H9 (cell line): Measurements from ENCODE around the gene FBXO2. TPM values are rescaled to one million over a fixed set of nuclear protein-coding genes. Genes with fewer than 3 reads are reported as not detected.

Experiments used
- DNase-seq: peaks from one replicate; pipeline ENCODE4 v3.0.0-alpha.2; 2017
- H2AFZ ChIP-seq: one replicate; pipeline ENCODE4 v1.6.1; 2013; ENCODE audit warnings: mild to moderate bottlenecking, low read length, control low read depth, moderate library complexity
- H2AK5ac ChIP-seq: 2 replicates; pipeline ENCODE4 v1.6.1; 2013; ENCODE audit warnings: low read length, control low read depth, mixed read lengths; ENCODE audit not compliant: insufficient read length
- H2BK120ac ChIP-seq: one replicate; pipeline ENCODE4 v1.6.1; 2013; ENCODE audit warnings: low read depth, mild to moderate bottlenecking, low read length, control low read depth, inconsistent platforms; ENCODE audit not compliant: poor library complexity, severe bottlenecking
- H2BK12ac ChIP-seq: 2 replicates; pipeline ENCODE4 v1.6.1; 2013; ENCODE audit warnings: low read length, control low read depth, mixed read lengths, low read depth; ENCODE audit not compliant: insufficient read length
- H2BK15ac ChIP-seq: 2 replicates; pipeline ENCODE4 v1.6.1; 2013; ENCODE audit warnings: low read depth, low read length, control low read depth
- H2BK20ac ChIP-seq: one replicate; pipeline ENCODE4 v1.6.1; 2013; ENCODE audit warnings: low read depth, mild to moderate bottlenecking, low read length, control low read depth, inconsistent platforms; ENCODE audit not compliant: poor library complexity, severe bottlenecking
- H2BK5ac ChIP-seq: 2 replicates; pipeline ENCODE4 v1.6.1; 2013; ENCODE audit warnings: low read length, control low read depth, mixed read lengths; ENCODE audit not compliant: insufficient read length
- H3K14ac ChIP-seq: 2 replicates; pipeline ENCODE4 v1.6.1; 2013; ENCODE audit warnings: low read length, control low read depth; ENCODE audit not compliant: insufficient read depth
- H3K18ac ChIP-seq: 2 replicates; pipeline ENCODE4 v1.6.1; 2013; ENCODE audit warnings: low read depth, mild to moderate bottlenecking, mixed read lengths, low read length, control low read depth; ENCODE audit not compliant: insufficient read length
- H3K23ac ChIP-seq: 2 replicates; pipeline ENCODE4 v1.6.1; 2013; ENCODE audit warnings: low read length, control low read depth, mixed read lengths, low read depth; ENCODE audit not compliant: insufficient read length
- H3K23me2 ChIP-seq: 2 replicates; pipeline ENCODE4 v1.6.1; 2013; ENCODE audit warnings: low read depth, mild to moderate bottlenecking, mixed read lengths, low read length, control low read depth; ENCODE audit not compliant: insufficient read length, poor library complexity, severe bottlenecking
- H3K27ac ChIP-seq: 2 replicates; pipeline ENCODE4 v1.5.1; 2013; ENCODE audit warnings: low read length, control low read depth, mixed read lengths, low read depth; ENCODE audit not compliant: insufficient read length
- H3K27me3 ChIP-seq: 2 replicates; pipeline ENCODE4 v1.6.1; 2013; ENCODE audit warnings: low read length, control low read depth, inconsistent platforms; ENCODE audit not compliant: insufficient read depth
- H3K4ac ChIP-seq: 2 replicates; pipeline ENCODE4 v1.6.1; 2013; ENCODE audit warnings: low read depth, mild to moderate bottlenecking, control low read depth, inconsistent platforms, low read length, moderate library complexity
- H3K4me1 ChIP-seq: 2 replicates; pipeline ENCODE4 v1.6.1; 2013; ENCODE audit warnings: low read length, control low read depth, inconsistent platforms; ENCODE audit not compliant: insufficient read depth
- H3K4me2 ChIP-seq: 2 replicates; pipeline ENCODE4 v1.6.1; 2013; ENCODE audit warnings: low read length, control low read depth, mixed read lengths; ENCODE audit not compliant: insufficient read length, insufficient read depth
- H3K56ac ChIP-seq: 2 replicates; pipeline ENCODE4 v1.6.1; 2013; ENCODE audit warnings: low read depth, mild to moderate bottlenecking, mixed read lengths, low read length, control low read depth; ENCODE audit not compliant: insufficient read length
- H3K79me1 ChIP-seq: 2 replicates; pipeline ENCODE4 v1.6.1; 2013; ENCODE audit warnings: low read depth, mild to moderate bottlenecking, moderate library complexity, low read length, control low read depth, inconsistent platforms; ENCODE audit not compliant: insufficient read depth, poor library complexity, severe bottlenecking
- H3K79me2 ChIP-seq: 2 replicates; pipeline ENCODE4 v1.6.1; 2013; ENCODE audit warnings: low read length, control low read depth, inconsistent platforms; ENCODE audit not compliant: insufficient read depth
- H3K9ac ChIP-seq: 2 replicates; pipeline ENCODE4 v1.6.1; 2013; ENCODE audit warnings: low read length, control low read depth, mixed read lengths; ENCODE audit not compliant: insufficient read length; ENCODE audit errors: extremely low read depth
- H3K9me3 ChIP-seq: one replicate; pipeline ENCODE4 v1.6.1; 2013; ENCODE audit warnings: low read depth, low read length, inconsistent platforms; ENCODE audit not compliant: control insufficient read depth
- H3T11ph ChIP-seq: one replicate; pipeline ENCODE4 v1.6.1; 2013; ENCODE audit warnings: mild to moderate bottlenecking, low read length, control low read depth, inconsistent platforms
- H4K20me1 ChIP-seq: one replicate; pipeline ENCODE4 v1.6.1; 2013; ENCODE audit not compliant: control insufficient read depth, insufficient read length, insufficient read depth
- H4K5ac ChIP-seq: 2 replicates; pipeline ENCODE4 v1.6.1; 2013; ENCODE audit warnings: low read depth, mild to moderate bottlenecking, mixed read lengths, low read length, control low read depth; ENCODE audit not compliant: insufficient read length
- H4K8ac ChIP-seq: replicated peaks from 2 replicates; pipeline ENCODE4 v1.6.1; 2013; ENCODE audit warnings: low read length, control low read depth, mixed read lengths, low read depth; ENCODE audit not compliant: insufficient read length
- H4K91ac ChIP-seq: 2 replicates; pipeline ENCODE4 v1.6.1; 2013; ENCODE audit warnings: low read depth, mild to moderate bottlenecking, moderate library complexity, mixed read lengths, low read length, control low read depth; ENCODE audit not compliant: insufficient read length
- H3K27ac Mint-ChIP-seq, 3 experiments: 2 replicates in 2 of 3; 3 replicates in 1 of 3; pipeline ENCODE4 v1.8.0; 2020 to 2021; ENCODE audit warnings: mixed read lengths in 3 of 3, mild to moderate bottlenecking in 1 of 3, moderate library complexity in 1 of 3
- H3K27me3 Mint-ChIP-seq: 2 replicates; pipeline ENCODE4 v1.8.0; 2021; ENCODE audit warnings: low read depth, mild to moderate bottlenecking, moderate library complexity, mixed read lengths
- H3K36me3 Mint-ChIP-seq, 3 experiments: 2 replicates in 2 of 3; 3 replicates in 1 of 3; pipeline ENCODE4 v1.8.0; 2020 to 2021; ENCODE audit warnings: low read depth in 3 of 3, mixed read lengths in 3 of 3; ENCODE audit not compliant: insufficient read depth in 1 of 3
- H3K4me1 Mint-ChIP-seq, 2 experiments: 2 replicates each; pipeline ENCODE4 v1.8.0; 2020; ENCODE audit warnings: mixed read lengths in 2 of 2
- H3K4me3 Mint-ChIP-seq, 2 experiments: 2 replicates in 1 of 2; 3 replicates in 1 of 2; pipeline ENCODE4 v1.8.0; 2020 to 2021; ENCODE audit warnings: mild to moderate bottlenecking in 2 of 2, mixed read lengths in 2 of 2, moderate library complexity in 1 of 2
- H3K9me3 Mint-ChIP-seq, 2 experiments: 2 replicates in 1 of 2; 3 replicates in 1 of 2; pipeline ENCODE4 v1.8.0; 2020; ENCODE audit warnings: mild to moderate bottlenecking in 2 of 2, mixed read lengths in 2 of 2, moderate library complexity in 1 of 2
- WGBS: extraction: QIAGEN DNeasy Blood & Tissue Kit; methylation state at CpG from one replicate; pipeline ENCODE4 v1.1.7; 2013; ENCODE audit warnings: missing lambda C conversion rate, low lambda C conversion rate, mixed read lengths; ENCODE audit not compliant: insufficient read length; ENCODE audit errors: extremely low coverage; 5-methylcytosine and 5-hydroxymethylcytosine counted together
- total RNA-seq: library from RNA; stranded (reverse); gene quantifications from 2 replicates; pipeline ENCODE4 v1.2.1, GENCODE V29; 2021
- TF ChIP-seq, protein P1 (sequence below): fragments of 200-600 bp; sonication (generic); conservative IDR thresholded peaks from 3 replicates; pipeline ENCODE4 v1.8.0; 2021; ENCODE audit warnings: antibody characterized with exemption, mild to moderate bottlenecking

FBXO2 gene
- total RNA-seq, 1 experiment from 2014 or later, result 28.9 TPM

GRCh38 chr1:11623702-11624101 is 30.5 kb downstream of the FBXO2 start:
- peaks cover 5% of the 10 kb centered on the region for H3K27me3 Mint-ChIP-seq
- Histone ChIP-seq H3K79me2 (no peaks in the 10 kb centered on the region), H4K8ac (no peak overlapping the region), H2BK120ac (no peak overlapping the region), H2BK12ac (no peak overlapping the region), H2AFZ (no peak overlapping the region), H4K5ac (no peak overlapping the region), H2AK5ac (no peak overlapping the region), H3K79me1 (no peaks in the 10 kb centered on the region), H3K23ac (no peak overlapping the region), H3T11ph (no peak overlapping the region), H3K9ac (no peak overlapping the region), H2BK20ac (no peak overlapping the region), H3K9me3 (no peaks in the 10 kb centered on the region), H3K27ac (no peak overlapping the region), H3K4ac (no peak overlapping the region), H3K18ac (no peak overlapping the region), H4K91ac (no peak overlapping the region), H2BK15ac (no peak overlapping the region), H3K27me3 (no peaks in the 10 kb centered on the region), H3K23me2 (no peaks in the 10 kb centered on the region), H3K4me1 (no peaks in the 10 kb centered on the region), H4K20me1 (no peaks in the 10 kb centered on the region), H3K4me2 (no peak overlapping the region), H3K14ac (no peak overlapping the region), H2BK5ac (no peak overlapping the region), H3K56ac (no peak overlapping the region)
- H3K9me3 Mint-ChIP-seq, result no peaks in the 10 kb centered on the region
- 0 out of 7 replicates have a peak overlapping the region, but pooled peaks of 1 of the 3 experiments have one; percentile 4 for H3K27ac Mint-ChIP-seq
- WGBS, result no CpG with 5 or more reads among the region's 8 CpGs
- no peak for DNase-seq
- TF ChIP-seq, protein P1, sequence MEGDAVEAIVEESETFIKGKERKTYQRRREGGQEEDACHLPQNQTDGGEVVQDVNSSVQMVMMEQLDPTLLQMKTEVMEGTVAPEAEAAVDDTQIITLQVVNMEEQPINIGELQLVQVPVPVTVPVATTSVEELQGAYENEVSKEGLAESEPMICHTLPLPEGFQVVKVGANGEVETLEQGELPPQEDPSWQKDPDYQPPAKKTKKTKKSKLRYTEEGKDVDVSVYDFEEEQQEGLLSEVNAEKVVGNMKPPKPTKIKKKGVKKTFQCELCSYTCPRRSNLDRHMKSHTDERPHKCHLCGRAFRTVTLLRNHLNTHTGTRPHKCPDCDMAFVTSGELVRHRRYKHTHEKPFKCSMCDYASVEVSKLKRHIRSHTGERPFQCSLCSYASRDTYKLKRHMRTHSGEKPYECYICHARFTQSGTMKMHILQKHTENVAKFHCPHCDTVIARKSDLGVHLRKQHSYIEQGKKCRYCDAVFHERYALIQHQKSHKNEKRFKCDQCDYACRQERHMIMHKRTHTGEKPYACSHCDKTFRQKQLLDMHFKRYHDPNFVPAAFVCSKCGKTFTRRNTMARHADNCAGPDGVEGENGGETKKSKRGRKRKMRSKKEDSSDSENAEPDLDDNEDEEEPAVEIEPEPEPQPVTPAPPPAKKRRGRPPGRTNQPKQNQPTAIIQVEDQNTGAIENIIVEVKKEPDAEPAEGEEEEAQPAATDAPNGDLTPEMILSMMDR, result no peak
- peaks cover 0 to 9% of the 10 kb centered on the region in 2 experiments; a peak in 2 of 4 replicates for H3K4me1 Mint-ChIP-seq
- H3K36me3 Mint-ChIP-seq, result peaks cover 0 to 2% (median 0%) of the 10 kb centered on the region in 3 experiments; a peak in 2 of 7 replicates
- H3K4me3 Mint-ChIP-seq, result no peak overlapping the region
